NCI-H1930 (cell line): ENCODE results near the gene PRPF31.

Experiments
- DNase-seq, 2 experiments: peaks; one replicate each; lab custom pipeline; 2025; lab: John Stamatoyannopoulos, UW

The PRPF31 gene

GRCh38 chr19:54107876-54108490, 7.6 kb upstream of the PRPF31 start:
- DNase-seq = no peak

- no peak for DNase-seq
These were observed 7.1 kb upstream of the PRPF31 start for GRCh38 chr19:54108496-54108895.

DNA sequence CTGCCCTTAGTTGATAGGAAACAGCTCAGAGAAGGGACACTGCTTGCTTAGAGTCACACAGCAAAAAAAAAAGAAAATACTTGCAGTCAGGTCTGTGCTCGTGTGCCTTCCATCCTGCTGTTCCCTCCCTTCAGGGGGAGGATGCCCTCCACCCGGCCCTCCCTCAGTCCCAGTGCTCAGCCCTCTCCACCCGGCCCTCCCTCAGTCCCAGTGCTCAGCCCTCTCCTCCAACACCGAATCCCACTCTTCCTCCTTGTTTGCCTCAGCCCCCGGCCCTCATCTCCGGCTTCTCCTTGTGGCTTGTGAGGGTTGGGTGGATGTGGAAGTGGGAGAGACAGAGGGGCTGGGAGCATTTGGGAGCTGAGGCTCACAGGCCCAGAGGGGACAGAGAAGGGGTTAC, 5.9 kb upstream of the PRPF31 start:
- no peak for DNase-seq

- DNase-seq = peak in 1 of 2 experiments; percentile 12
These were observed 1.0 kb upstream of the PRPF31 start for GRCh38 chr19:54114340-54115108.

DNA sequence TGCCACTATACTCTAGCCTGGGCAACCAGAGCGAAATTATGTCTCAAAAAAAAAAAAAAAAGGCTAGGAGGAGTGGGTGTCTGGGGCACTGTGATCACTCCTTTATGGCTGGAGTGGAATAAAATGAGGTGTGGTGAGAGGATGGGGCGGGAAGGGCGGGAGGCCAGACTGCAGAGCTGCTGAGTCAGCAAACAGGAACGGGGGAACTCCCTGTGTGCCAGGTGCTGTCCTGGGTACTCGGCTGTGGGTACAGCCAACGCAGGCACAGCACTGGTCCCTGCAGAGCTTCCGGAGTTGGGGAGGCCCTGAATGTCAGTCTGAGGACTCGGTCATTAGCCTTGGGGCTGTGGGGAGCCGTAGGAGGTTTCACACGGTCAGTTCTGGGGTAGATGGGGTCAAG, 5.7 kb downstream of the PRPF31 start:
- DNase-seq = no peak

GRCh38 chr19:54123682-54124081, 8.1 kb downstream of the PRPF31 start:
- DNase-seq = no peak

GRCh38 chr19:54124393-54124792, 8.8 kb downstream of the PRPF31 start:
- no peak for DNase-seq

DNA sequence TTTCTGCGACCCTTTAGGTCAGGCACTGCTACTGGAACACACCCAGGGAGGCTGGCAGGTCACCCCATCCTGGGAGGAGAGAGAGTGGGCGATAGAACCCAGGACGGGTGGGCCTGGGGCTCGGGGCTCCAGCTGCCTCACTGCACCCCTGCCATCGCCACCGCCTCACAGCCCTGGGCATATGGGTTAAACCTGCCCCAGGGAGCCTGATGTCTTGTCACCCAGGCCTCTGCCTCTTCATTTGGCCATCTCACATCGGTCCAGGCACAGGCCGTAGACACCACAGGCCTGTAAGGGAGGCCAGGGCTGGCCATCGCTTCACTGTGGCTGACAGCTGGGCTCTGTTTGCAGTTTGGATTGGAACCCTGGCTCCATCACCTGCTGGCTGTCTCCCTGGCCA, 10.2 kb downstream of the PRPF31 start:
- DNase-seq = no peak

GRCh38 chr19:54127688-54128440, 12.3 kb downstream of the PRPF31 start:
- no peak for DNase-seq

- DNase-seq = no peak
These were observed 12.8 kb downstream of the PRPF31 start for GRCh38 chr19:54128441-54128725.

DNA sequence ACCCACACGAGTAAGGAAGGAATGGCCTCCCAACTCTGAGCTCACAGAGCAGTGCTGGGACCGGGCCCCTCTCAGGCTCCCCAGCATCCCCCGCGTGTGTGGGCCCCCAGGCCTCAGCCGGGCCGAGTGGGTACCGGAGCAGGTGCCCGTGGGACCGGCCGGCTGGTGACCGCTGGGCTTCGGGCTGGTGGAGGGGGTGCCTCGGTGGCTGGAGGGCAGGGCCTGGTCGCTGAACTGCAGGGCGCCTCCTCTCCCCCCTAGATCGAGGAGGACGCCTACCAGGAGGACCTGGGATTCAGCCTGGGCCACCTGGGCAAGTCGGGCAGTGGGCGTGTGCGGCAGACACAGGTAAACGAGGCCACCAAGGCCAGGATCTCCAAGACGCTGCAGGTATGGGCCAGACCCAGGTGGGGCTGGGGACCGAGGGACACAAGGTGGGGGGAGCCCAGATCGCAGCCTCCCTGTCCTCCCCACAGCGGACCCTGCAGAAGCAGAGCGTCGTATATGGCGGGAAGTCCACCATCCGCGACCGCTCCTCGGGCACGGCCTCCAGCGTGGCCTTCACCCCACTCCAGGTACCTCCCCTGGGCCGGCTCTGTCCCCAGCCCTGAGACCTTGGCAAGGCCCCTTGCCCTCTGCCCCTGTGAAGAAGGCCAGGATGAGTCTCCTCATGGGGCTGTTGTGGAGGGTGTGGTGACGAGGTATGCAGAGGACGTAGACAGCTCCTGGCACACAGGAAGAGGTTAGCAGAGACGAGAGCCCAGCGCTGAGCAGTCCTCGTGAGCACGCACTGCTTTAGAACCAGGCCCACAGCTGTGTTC, 13.5 kb downstream of the PRPF31 start:
- no peak for DNase-seq

DNA sequence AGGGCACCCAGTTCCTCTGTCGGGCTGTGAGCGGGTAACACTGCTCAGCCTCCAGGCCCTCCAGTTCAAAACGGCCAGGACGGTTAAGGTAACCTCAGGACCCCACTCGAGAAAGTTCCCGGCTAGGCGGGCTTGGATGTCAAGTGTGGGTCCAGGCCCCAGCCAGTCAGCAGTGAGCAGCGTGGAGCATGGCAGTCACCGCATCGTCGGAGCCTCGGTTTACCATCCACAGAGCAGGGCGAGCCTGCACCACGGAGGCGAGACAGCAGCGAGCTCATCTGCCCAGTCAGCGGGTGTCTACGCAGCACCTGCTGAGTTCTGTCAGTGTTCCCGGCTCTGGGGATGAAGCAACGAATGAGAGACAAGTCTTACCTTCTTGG, 14.1 kb downstream of the PRPF31 start:
- DNase-seq = no peak

DNA sequence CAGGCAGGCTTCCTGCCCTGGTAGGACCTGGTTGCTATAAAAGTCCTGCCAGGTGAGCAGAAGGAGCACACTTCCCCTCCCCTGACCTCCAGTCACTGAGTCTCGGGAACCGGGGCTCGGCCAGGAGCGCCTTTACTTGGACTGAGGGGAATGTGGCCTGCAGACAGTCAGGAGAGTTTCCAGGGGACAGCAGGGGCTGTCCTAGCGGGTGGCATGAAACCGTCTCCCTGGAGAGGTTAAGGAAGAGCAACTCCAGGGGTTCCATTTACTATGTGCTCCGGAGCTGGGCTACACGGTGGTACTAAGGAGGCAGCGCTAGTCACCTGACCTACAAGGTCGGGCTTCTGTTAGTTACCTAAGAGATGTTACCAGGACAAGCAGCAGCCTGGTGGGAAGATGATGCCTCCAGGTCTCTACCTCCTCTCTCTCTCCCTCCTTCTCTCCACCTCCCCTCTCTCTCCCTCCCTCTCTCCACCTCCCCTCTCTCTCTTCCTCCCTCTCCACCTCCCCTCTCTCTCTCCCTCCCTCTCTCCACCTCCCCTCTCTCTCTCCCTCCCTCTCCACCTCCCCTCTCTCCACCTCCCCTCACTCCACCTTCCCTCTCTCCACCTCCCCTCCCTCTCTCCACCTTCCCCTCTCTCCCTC, 17.9 kb downstream of the PRPF31 start:
- no peak for DNase-seq

DNA sequence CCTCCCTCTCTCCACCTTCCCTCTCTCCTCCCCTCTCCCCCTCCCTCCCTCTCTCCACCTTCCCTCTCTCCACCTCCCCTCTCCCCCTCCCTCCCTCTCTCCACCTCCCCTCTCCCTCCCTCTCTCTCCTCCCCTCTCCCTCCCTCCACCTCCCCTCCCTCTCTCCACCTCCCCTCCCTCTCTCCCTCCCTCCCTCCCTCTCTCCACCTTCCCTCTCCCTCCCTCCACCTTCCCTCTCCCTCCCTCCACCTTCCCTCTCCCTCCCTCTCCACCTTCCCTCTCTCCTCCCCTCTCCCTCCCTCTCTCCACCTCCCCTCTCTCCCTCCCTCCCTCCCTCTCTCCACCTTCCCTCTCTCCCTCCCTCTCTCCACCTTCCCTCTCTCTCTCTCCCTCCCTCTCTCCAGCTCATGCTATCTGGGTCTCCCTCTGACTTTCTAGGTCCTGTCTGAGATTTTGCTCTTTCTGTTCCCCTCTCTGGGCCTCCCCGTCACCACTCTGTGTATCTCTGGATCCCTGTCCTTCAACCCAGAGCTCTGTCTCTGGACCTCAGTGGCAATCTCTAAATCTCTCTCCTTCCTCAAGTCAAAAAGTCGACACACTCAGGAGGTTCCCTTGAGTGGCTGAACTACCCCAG, 18.5 kb downstream of the PRPF31 start:
- DNase-seq = no peak

- DNase-seq = no peak
These were observed 20.7 kb downstream of the PRPF31 start for GRCh38 chr19:54136086-54136863.

DNA sequence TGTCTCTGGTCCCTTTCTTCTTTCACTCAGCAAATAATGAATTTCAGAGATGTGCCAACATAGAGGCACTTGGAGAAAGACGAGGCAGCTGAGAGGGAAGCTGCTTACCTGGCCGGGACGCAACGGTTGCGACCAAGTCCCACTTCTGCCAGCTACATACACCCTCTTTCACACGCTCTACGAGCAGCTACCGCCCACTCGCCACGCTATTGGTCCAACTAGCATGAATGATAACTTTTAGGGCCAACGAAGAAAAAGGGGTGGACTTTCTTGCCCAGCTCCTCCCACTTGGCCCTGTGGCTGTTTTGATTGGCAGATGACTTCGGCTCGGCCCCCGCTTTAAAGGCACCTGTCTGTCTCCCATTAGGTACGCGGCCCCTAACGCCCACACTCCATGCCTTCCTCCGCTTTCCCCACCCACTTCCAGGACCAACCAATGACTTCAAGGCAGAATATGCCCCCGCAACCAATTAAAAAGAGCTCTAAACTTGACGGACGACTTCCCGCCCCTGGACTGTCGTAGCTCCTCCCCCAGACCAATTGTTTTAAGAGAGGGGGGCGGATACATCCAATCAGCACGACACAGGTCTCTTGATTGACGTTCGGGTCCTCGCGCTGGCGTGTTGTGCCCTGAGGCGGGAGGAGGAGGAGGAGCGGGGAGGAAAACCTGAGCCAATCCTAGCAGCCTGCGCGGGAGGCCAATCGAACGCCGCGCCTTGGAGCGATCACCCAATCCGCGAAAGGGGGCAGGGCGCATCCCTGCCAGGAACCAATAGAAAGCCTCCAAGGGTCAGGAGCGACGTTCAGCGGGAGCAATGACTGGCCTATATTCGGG, 21.5 kb downstream of the PRPF31 start:
- DNase-seq = peak; percentile 100

DNA sequence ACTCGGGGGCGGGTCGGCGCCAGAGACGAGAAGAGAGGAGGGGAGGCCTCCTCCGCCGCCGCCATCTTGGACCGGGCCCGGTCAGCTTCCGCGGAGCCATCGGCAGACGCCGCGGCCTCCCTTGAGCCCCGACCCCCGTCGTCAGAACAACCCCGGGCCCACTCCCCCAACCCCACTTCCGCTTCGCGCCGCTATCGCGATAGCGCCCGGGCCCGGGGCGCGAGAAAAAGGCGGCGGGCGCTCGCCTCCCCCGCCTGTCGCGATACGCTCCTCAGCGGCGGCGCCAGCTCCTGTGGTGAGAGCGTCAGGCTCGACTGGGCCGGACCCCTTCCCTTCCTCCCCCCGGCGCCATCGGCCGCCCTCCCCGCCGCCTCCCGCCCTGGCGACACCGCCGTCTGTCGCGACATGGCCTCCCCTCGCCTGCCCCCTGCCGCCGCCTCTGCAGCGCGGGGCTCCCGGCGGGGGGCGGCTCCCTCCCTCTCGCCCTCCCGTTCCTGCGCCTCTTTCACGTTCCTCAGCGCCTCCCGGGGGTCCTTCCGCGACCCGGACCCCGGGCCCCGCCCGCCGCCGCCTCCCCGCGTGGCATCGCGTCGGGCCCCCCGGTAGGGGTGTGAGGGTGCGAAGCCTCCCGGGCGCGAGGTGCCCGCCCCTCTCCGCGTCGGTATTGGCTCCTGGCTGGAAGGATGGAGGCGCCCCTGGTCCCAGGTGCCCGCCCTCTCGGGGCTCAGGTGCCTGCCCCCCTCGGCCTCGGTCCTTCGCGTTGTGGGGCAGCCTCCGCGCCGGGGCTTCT, 22.3 kb downstream of the PRPF31 start, which contains the start of gene CNOT3:
Gene CNOT3 (plus strand): TSS at position 64 of the 790 bp plus-strand sequence. CDS start 5,217 bp downstream, outside the sequence.
- no peak for DNase-seq

DNA sequence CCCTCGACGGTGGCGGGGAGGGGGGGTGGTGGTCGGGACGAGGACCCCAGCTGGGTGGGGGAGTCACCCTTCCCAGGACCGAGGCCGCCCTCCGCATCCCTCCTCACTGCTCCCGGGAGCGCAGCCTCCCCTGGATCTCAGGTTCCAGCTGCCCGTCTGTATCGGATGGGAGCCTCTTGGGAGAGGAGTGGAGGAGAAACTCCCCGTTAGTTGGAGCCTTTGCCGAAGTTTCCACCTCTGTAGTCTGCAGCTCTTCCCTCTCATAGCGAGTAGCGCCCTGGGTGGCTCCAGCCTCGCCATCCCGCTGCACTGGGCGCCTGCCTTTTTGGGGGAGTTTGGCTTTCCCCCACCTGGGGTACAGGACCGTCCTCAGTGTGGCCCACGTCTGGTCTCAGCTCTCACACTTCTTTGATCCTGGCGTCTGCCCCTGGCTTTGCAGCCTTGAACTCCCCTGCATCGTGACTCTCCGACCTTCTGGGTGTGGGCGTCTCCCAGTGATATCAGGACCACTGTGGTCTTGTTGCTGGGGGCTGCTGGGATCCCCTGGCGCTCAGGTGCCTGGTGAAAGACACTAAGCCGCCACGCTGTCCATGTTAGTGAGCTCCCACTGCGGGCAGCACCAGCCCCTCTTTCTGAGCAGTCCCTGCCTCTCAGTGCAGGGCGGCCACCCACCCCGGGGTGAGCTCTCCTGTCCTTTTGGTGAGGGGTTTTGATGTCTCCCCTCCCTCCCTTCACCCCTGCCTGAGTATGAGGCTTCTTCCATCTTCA, 23.1 kb downstream of the PRPF31 start:
- no peak for DNase-seq
